HepG2 (cell line): Measurements from ENCODE around the gene RBM43. TPM values are rescaled to one million over a fixed set of nuclear protein-coding genes. Genes with fewer than 3 reads are reported as not detected.
A peak's percentile ranks its signal among the peaks of the same experiment; 100 is the strongest.

Experiments
- CSRNP2 ChIP-seq: sonication (generic); formaldehyde crosslinking; conservative IDR thresholded peaks from 2 replicates; pipeline ENCODE4 v1.8.0; 2022; ENCODE audit warnings: low read depth, missing genetic modification reagents
- GABPB1 ChIP-seq: IDR thresholded peaks from 2 replicates; pipeline ENCODE4 v1.6.1; 2016; ENCODE audit warnings: mild to moderate bottlenecking, missing genetic modification reagents, moderate library complexity, missing compliant biosample characterization
- HMGA1 ChIP-seq: sonication (generic); formaldehyde crosslinking; conservative IDR thresholded peaks from 2 replicates; pipeline ENCODE4 v1.4.0; 2020; ENCODE audit warnings: missing genetic modification reagents
- KLF12 ChIP-seq: sonication (generic); formaldehyde crosslinking; IDR thresholded peaks from 2 replicates; pipeline ENCODE4 v1.4.0; 2020; ENCODE audit warnings: missing genetic modification reagents, borderline replicate concordance
- NPAS2 ChIP-seq: sonication (generic); formaldehyde crosslinking; IDR thresholded peaks from 2 replicates; pipeline ENCODE4 v1.8.0; 2022; ENCODE audit warnings: mild to moderate bottlenecking, missing genetic modification reagents, borderline replicate concordance
- ZBTB1 ChIP-seq: sonication (generic); formaldehyde crosslinking; IDR thresholded peaks from 2 replicates; pipeline ENCODE4 v1.4.0; 2020; ENCODE audit warnings: missing genetic modification reagents, borderline replicate concordance
- ZNF441 ChIP-seq: sonication (generic); formaldehyde crosslinking; IDR thresholded peaks from 2 replicates; pipeline ENCODE4 v1.7.0; 2021; ENCODE audit warnings: missing genetic modification reagents, borderline replicate concordance
- ZNF737 ChIP-seq: sonication (generic); formaldehyde crosslinking; IDR thresholded peaks from 2 replicates; pipeline ENCODE4 v1.5.0; 2020; ENCODE audit warnings: missing genetic modification reagents, mild to moderate bottlenecking, borderline replicate concordance
- ZNF816 ChIP-seq: sonication (generic); formaldehyde crosslinking; IDR thresholded peaks from 2 replicates; pipeline ENCODE4 v1.8.0; 2022; ENCODE audit warnings: missing genetic modification reagents, mild to moderate bottlenecking, borderline replicate concordance
- polyA plus RNA-seq, 8 experiments: library from polyadenylated mRNA; depleted of rRNA in 3 of 8; stranded (reverse) in 7 of 8; unstranded in 1 of 8; fragments of >200 nt; fragmentation: Illumina TruSeq in 4 of 8; extraction: Trizol in 4 of 8; gene quantifications; 2 replicates each; pipeline versions ENCODE4 v1.2.1 to v1.2.3, GENCODE V29; 2011 to 2016; ENCODE audit warnings: low read depth in 4 of 8, missing spikeins in 1 of 8, mixed read lengths in 1 of 8; ENCODE audit not compliant: insufficient read depth in 1 of 8
- total RNA-seq, 5 experiments: library from RNA; depleted of rRNA; stranded (reverse); fragments of >200 nt; fragmentation: Illumina TruSeq; extraction: Trizol; gene quantifications; 2 replicates each; pipeline ENCODE4 v1.2.3, GENCODE V29; 2016; ENCODE audit warnings: low read depth in 1 of 5
- TF ChIP-seq, protein P1 (sequence below): sonication (generic); formaldehyde crosslinking; IDR thresholded peaks from 2 replicates; pipeline ENCODE4 v1.9.0; 2021; ENCODE audit warnings: missing genetic modification reagents, mild to moderate bottlenecking, borderline replicate concordance
- TF ChIP-seq, protein P2 (sequence below): sonication (generic); formaldehyde crosslinking; IDR thresholded peaks from 2 replicates; pipeline ENCODE4 v1.5.1; 2020; ENCODE audit warnings: missing genetic modification reagents, mild to moderate bottlenecking, borderline replicate concordance
- TF ChIP-seq, protein P3 (sequence below): sonication (generic); formaldehyde crosslinking; IDR thresholded peaks from 2 replicates; pipeline ENCODE4 v1.4.0; 2020; ENCODE audit warnings: missing genetic modification reagents, borderline replicate concordance

Gene RBM43
- total and polyA plus RNA-seq, 2 of the 13 experiments (the other 11 are each of a cell fraction or from before 2014, with no cell fraction given) = 0.31 to 0.70 TPM

GRCh38 chr2:151261231-151261976, at the start of gene RBM43 (continued):
- TF ChIP-seq, protein P1, sequence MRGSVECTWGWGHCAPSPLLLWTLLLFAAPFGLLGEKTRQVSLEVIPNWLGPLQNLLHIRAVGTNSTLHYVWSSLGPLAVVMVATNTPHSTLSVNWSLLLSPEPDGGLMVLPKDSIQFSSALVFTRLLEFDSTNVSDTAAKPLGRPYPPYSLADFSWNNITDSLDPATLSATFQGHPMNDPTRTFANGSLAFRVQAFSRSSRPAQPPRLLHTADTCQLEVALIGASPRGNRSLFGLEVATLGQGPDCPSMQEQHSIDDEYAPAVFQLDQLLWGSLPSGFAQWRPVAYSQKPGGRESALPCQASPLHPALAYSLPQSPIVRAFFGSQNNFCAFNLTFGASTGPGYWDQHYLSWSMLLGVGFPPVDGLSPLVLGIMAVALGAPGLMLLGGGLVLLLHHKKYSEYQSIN (CRISPR knock-in tag) = no peak
- TF ChIP-seq GABPB1 (CRISPR knock-in tag) (peak; percentile 50; the same call in 1 of the 2 replicates), CSRNP2 (CRISPR knock-in tag) (no peak), KLF12 (CRISPR knock-in tag) (no peak; the same call in 1 of the 2 replicates), HMGA1 (no peak), ZNF441 (CRISPR knock-in tag) (0 out of 2 replicates have a peak, but pooled peaks have one; percentile 71), ZNF737 (peak; percentile 62; the same call in 1 of the 2 replicates), ZBTB1 (CRISPR knock-in tag) (no peak), ZNF816 (CRISPR knock-in tag) (no peak), NPAS2 (CRISPR knock-in tag) (no peak)
- TF ChIP-seq, protein P2, sequence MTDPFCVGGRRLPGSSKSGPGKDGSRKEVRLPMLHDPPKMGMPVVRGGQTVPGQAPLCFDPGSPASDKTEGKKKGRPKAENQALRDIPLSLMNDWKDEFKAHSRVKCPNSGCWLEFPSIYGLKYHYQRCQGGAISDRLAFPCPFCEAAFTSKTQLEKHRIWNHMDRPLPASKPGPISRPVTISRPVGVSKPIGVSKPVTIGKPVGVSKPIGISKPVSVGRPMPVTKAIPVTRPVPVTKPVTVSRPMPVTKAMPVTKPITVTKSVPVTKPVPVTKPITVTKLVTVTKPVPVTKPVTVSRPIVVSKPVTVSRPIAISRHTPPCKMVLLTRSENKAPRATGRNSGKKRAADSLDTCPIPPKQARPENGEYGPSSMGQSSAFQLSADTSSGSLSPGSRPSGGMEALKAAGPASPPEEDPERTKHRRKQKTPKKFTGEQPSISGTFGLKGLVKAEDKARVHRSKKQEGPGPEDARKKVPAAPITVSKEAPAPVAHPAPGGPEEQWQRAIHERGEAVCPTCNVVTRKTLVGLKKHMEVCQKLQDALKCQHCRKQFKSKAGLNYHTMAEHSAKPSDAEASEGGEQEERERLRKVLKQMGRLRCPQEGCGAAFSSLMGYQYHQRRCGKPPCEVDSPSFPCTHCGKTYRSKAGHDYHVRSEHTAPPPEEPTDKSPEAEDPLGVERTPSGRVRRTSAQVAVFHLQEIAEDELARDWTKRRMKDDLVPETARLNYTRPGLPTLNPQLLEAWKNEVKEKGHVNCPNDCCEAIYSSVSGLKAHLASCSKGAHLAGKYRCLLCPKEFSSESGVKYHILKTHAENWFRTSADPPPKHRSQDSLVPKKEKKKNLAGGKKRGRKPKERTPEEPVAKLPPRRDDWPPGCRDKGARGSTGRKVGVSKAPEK = peak; percentile 80; the same call in 1 of the 2 replicates
- TF ChIP-seq, protein P3, sequence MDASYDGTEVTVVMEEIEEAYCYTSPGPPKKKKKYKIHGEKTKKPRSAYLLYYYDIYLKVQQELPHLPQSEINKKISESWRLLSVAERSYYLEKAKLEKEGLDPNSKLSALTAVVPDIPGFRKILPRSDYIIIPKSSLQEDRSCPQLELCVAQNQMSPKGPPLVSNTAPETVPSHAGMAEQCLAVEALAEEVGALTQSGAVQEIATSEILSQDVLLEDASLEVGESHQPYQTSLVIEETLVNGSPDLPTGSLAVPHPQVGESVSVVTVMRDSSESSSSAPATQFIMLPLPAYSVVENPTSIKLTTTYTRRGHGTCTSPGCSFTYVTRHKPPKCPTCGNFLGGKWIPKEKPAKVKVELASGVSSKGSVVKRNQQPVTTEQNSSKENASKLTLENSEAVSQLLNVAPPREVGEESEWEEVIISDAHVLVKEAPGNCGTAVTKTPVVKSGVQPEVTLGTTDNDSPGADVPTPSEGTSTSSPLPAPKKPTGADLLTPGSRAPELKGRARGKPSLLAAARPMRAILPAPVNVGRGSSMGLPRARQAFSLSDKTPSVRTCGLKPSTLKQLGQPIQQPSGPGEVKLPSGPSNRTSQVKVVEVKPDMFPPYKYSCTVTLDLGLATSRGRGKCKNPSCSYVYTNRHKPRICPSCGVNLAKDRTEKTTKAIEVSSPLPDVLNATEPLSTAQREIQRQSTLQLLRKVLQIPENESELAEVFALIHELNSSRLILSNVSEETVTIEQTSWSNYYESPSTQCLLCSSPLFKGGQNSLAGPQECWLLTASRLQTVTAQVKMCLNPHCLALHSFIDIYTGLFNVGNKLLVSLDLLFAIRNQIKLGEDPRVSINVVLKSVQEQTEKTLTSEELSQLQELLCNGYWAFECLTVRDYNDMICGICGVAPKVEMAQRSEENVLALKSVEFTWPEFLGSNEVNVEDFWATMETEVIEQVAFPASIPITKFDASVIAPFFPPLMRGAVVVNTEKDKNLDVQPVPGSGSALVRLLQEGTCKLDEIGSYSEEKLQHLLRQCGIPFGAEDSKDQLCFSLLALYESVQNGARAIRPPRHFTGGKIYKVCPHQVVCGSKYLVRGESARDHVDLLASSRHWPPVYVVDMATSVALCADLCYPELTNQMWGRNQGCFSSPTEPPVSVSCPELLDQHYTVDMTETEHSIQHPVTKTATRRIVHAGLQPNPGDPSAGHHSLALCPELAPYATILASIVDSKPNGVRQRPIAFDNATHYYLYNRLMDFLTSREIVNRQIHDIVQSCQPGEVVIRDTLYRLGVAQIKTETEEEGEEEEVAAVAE (CRISPR knock-in tag) = no peak
